Activated T-cell treated with anti-CD3 and anti-CD28 coated beads, Interleukin-2, amount 50 U/mL, for 1 hour (primary cell): ENCODE data around the gene HADH.
"Not testable (repeated sequence)": the region's sequence is repeated elsewhere in the genome, so short reads cannot be mapped to it uniquely, and the experiment has no call there.

ENCODE experiments used
- DNase-seq: peaks from one replicate; pipeline ENCODE4 v3.0.0-alpha.2; 2020

Gene HADH

GRCh38 chr4:107989537-107990386 is at the start of gene HADH:
Gene HADH, plus strand, starts transcription at chr4:107989889. Its CDS starts 44 bp downstream, at chr4:107989933.
- peak; percentile 95 for DNase-seq

- DNase-seq = no peak
These were observed 43.9 kb upstream of the HADH start for GRCh38 chr4:107945809-107946208.

- DNase-seq = no peak
These were observed 38.7 kb upstream of the HADH start for GRCh38 chr4:107950746-107951540.

- DNase-seq = no peak
These were observed 38.1 kb upstream of the HADH start for GRCh38 chr4:107951551-107951950.

- no peak for DNase-seq
These were observed 33.7 kb upstream of the HADH start for GRCh38 chr4:107956011-107956410.

- DNase-seq = no peak
These were observed 22.8 kb upstream of the HADH start for GRCh38 chr4:107966903-107967302.

- not testable (repeated sequence) for DNase-seq
These were observed 22.2 kb upstream of the HADH start for GRCh38 chr4:107967519-107967918.

GRCh38 chr4:107967921-107968320 is 21.8 kb upstream of the HADH start:
- not testable (repeated sequence) for DNase-seq

GRCh38 chr4:107970063-107970798 is 19.5 kb upstream of the HADH start:
- no peak for DNase-seq

- no peak for DNase-seq
These were observed 17.1 kb upstream of the HADH start for GRCh38 chr4:107972605-107973004.

GRCh38 chr4:107974523-107974922 is 15.2 kb upstream of the HADH start:
- DNase-seq = no peak

GRCh38 chr4:107977482-107977881 is 12.2 kb upstream of the HADH start:
- no peak for DNase-seq

GRCh38 chr4:107977966-107978705 is 11.6 kb upstream of the HADH start:
- DNase-seq = no peak

- no peak for DNase-seq
These were observed 10.8 kb upstream of the HADH start for GRCh38 chr4:107978716-107979451.

GRCh38 chr4:107987916-107988762 is 1.6 kb upstream of the HADH start:
- DNase-seq = no peak

- DNase-seq = no peak
These were observed 990 bp upstream of the HADH start for GRCh38 chr4:107988763-107989035.

- no peak for DNase-seq
These were observed 540 bp upstream of the HADH start for GRCh38 chr4:107989162-107989536.

GRCh38 chr4:107991945-107992630 is 2.4 kb downstream of the HADH start:
- no peak for DNase-seq

GRCh38 chr4:107993969-107994368 is 4.3 kb downstream of the HADH start:
- DNase-seq = no peak

- DNase-seq = no peak
These were observed 5.2 kb downstream of the HADH start for GRCh38 chr4:107994894-107995293.
